A549 (cell line): ENCODE results near the gene PAXIP1.

Source experiments
- CTCF ChIP-seq: fragments of >200 bp; sonication (Bioruptor Twin); formaldehyde crosslinking; IDR thresholded peaks from 3 replicates; pipeline ENCODE4 v1.5.1; 2016
- EP300 ChIP-seq, 2 experiments: fragments of >200 bp; sonication (Bioruptor Twin); formaldehyde crosslinking; IDR thresholded peaks; 2 replicates in 1 of 2; 3 replicates in 1 of 2; pipeline ENCODE4 v1.6.1; 2016 to 2017
- FOSL2 ChIP-seq, 2 experiments: fragments of 450-650 bp in 1 of 2; fragments of >200 bp in 1 of 2; sonication (Bioruptor Twin) in 1 of 2; formaldehyde crosslinking; IDR thresholded peaks; 2 replicates each; pipeline versions ENCODE4 v1.5.0 to v1.6.1; 2016 to 2020; ENCODE audit warnings: mild to moderate bottlenecking in 1 of 2, moderate library complexity in 1 of 2
- NR3C1 ChIP-seq: fragments of >200 bp; sonication (Bioruptor Twin); formaldehyde crosslinking; IDR thresholded peaks from 3 replicates; pipeline ENCODE4 v1.6.1; 2017

GRCh38 chr7:154905146-154905545 lies 97.8 kb downstream of the PAXIP1 start:
- no peak for TF ChIP-seq EP300 (IDR thresholded peaks at IDR 0.05)
- no peak for TF ChIP-seq FOSL2 (IDR thresholded peaks at IDR 0.05)
- TF ChIP-seq FOSL2 (CRISPR knock-in tag; IDR thresholded peaks at IDR 0.05): no peak
- no peak for TF ChIP-seq CTCF
- no peak for TF ChIP-seq NR3C1
